ENCODE results near the gene POGLUT2.

The POGLUT2 gene

DNA sequence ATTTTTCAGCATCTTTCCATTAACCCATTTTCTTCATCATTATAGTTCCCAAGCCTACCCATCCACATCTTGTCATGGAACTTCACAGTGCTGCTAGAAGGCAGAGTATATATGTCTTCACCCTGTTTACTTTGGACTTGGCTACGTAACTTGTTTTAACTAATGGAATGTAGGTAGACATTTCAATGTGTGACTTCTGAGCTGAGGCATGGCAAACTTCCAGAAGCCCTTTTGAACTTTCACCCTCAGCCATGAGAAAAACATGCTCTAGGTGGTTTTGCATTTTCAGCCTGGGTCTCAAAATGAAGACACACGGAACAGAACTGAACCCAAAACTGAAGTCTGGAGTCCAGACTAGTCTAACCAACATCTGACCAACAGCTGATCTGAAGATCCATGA is 28.3 kb downstream of the POGLUT2 start:
- no peak for DNase-seq (ENCODE audit: low read depth in 2 of 2, low spot score in 1 of 2)

DNA sequence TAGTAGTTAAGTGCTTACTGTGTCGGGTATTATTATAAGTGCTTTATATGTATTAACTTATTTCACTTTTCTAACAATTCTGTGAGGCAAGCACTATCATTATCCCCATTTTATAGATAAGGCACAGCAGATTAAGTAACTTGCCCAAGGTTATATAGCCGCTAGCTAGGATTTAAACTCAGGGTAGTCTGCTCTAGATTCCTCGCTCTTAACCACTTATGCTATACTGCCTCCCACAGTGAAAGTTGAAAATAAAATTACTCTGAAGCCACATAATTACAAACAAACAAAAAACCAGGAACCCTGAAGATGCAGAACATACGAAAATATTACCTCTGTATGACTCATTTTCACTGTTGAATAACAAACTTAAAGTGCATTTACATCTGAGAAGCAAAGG is 29.1 kb downstream of the POGLUT2 start:
- no peak for DNase-seq (ENCODE audit: low read depth in 2 of 2, low spot score in 1 of 2)

GRCh38 chr13:102768909-102769308 is 29.9 kb downstream of the POGLUT2 start:
- no peak for DNase-seq (ENCODE audit: low read depth in 2 of 2, low spot score in 1 of 2)

DNA sequence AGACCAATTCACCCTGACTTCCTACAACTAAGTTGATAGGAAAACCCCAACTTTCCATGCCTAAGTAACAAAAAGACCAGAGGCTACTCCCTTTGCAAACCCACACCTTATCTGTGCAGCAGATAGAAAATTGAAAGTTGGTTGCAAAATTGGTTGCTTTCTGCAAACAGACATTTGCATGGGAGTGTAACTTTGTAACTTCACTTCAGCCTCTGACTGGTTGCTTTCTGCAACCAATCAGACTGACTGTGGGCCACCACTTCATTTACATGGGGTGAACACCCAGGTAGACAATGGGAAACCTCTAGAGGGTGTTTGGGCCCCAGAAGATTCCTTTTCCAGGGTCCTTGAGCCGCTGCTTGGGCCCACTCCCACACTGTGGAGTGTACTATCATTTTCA is 35.0 kb downstream of the POGLUT2 start:
- no peak for DNase-seq (ENCODE audit: low read depth in 2 of 2, low spot score in 1 of 2)

DNA sequence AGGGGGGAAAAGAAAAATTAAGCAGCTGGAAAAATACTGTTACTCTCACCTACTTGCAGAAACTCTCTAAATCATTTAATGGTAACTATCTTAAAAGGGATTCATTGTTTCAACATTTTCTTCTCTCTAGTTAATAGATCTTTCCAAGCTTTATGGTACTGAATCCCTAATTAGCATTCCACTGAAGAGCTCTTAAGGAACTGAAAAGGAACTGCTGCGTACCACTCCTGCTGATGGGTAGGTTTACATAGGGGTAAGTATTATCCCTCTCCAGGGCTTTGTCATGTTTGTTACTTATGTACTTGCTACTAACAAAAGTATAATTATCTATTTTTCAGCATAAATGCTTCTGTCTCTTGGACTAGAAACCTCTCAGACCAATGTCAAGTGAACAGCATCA is 37.7 kb downstream of the POGLUT2 start:
- no peak for DNase-seq (ENCODE audit: low read depth in 2 of 2, low spot score in 1 of 2)

DNA sequence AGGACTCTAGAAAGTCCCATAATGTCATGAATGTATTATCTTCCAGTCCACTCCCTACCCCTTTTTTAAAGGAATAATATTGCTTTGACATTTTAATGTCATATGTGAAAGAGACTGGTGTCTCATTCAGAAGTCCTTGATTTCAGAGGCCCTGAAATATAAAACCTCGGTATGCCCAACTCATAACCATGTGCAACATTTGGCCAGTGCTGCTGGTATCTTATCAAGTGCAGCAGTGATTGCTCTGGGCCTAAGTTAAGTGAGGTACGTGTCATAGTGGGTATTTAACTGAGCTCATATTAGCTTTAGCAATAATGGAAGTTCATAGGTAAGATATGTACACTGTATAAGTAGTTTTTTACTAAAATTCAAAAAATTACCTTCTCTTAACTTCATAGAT is 39.9 kb downstream of the POGLUT2 start:
- DNase-seq (ENCODE audit: low read depth in 2 of 2, low spot score in 1 of 2): no peak

DNA sequence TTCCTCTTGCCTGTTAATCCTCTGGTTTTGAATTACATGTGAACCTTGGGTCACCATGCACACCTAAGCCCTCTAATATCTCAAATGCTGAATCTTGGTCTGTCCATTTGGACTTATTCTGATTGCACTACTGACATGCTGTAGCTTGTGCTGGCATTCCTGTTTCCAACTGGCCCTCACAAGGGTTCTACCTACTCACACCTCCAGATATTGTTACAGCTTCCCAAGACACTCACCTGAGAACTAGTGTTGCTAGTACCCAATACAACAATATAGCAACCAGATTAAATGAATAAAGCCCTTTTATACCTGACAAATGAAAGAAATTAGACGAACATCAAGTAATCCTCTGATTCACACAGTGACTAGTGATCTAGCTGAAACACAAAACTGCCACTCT is 41.8 kb downstream of the POGLUT2 start:
- DNase-seq (ENCODE audit: low read depth in 2 of 2, low spot score in 1 of 2): no peak

- no peak for DNase-seq (ENCODE audit: low read depth in 2 of 2, low spot score in 1 of 2)
Measured at GRCh38 chr13:102751886-102752285, 46.9 kb downstream of the POGLUT2 start.

- DNase-seq (ENCODE audit: low read depth in 2 of 2, low spot score in 1 of 2): no peak
Measured at GRCh38 chr13:102742506-102742905, 56.3 kb downstream of the POGLUT2 start.

GRCh38 chr13:102742101-102742500 is 56.7 kb downstream of the POGLUT2 start:
- no peak for DNase-seq (ENCODE audit: low read depth in 2 of 2, low spot score in 1 of 2)

All from stimulated activated CD8-positive, alpha-beta memory T cell treated with anti-CD3 and anti-CD28 coated beads, Interleukin-4, amount 100 ng/mL, for 4 hours (primary cell).